HepG2 (cell line): Measurements from ENCODE around the gene DDX24.
A peak's percentile ranks its signal among the peaks of the same experiment; 100 is the strongest.

Experiments
- ATF2 ChIP-seq: sonication (generic); formaldehyde crosslinking; IDR thresholded peaks from 2 replicates; pipeline ENCODE4 v1.4.0; 2020; ENCODE audit warnings: missing genetic modification reagents
- ATF4 ChIP-seq, 2 experiments: fragments of 450-650 bp in 1 of 2; sonication (generic) in 1 of 2; formaldehyde crosslinking; IDR thresholded peaks; 2 replicates each; pipeline versions ENCODE4 v1.5.0 to v1.8.0; 2020 to 2022; ENCODE audit warnings: mild to moderate bottlenecking in 1 of 2, missing genetic modification reagents in 1 of 2
- CEBPZ ChIP-seq: IDR thresholded peaks from 2 replicates; pipeline ENCODE4 v1.6.1; 2012; ENCODE audit warnings: low read length, improper control_type of control experiment
- CREB3 ChIP-seq: sonication (generic); formaldehyde crosslinking; IDR thresholded peaks from 2 replicates; pipeline ENCODE4 v1.5.0; 2020; ENCODE audit warnings: missing genetic modification reagents
- CTCF ChIP-seq: sonication (generic); formaldehyde crosslinking; IDR thresholded peaks from 2 replicates; pipeline ENCODE4 v1.5.0; 2020; ENCODE audit warnings: mild to moderate bottlenecking, missing genetic modification reagents, moderate library complexity
- E2F1 ChIP-seq: sonication (generic); formaldehyde crosslinking; IDR thresholded peaks from 2 replicates; pipeline ENCODE4 v1.5.0; 2020; ENCODE audit warnings: missing genetic modification reagents
- GMEB2 ChIP-seq: IDR thresholded peaks from 2 replicates; pipeline ENCODE4 v1.6.1; 2016; ENCODE audit warnings: missing biosample characterization, missing genetic modification reagents, low read depth
- JUN ChIP-seq: sonication (generic); formaldehyde crosslinking; IDR thresholded peaks from 2 replicates; pipeline ENCODE4 v1.4.0; 2020; ENCODE audit warnings: mild to moderate bottlenecking, missing genetic modification reagents
- NCOR1 ChIP-seq: fragments of 200-600 bp; sonication (generic); IDR thresholded peaks from 2 replicates; pipeline ENCODE4 v1.7.0; 2017; ENCODE audit warnings: antibody characterized with exemption, low read length, borderline replicate concordance
- SP1 ChIP-seq, 2 experiments: fragments of 450-650 bp in 1 of 2; sonication (generic) in 1 of 2; formaldehyde crosslinking in 1 of 2; IDR thresholded peaks; 2 replicates each; pipeline versions ENCODE4 v1.4.0 to v1.6.1; 2016 to 2020; ENCODE audit warnings: missing genetic modification reagents in 1 of 2
- SPEN ChIP-seq: sonication (generic); formaldehyde crosslinking; IDR thresholded peaks from 2 replicates; pipeline ENCODE4 v1.5.1; 2020; ENCODE audit warnings: low read depth, mild to moderate bottlenecking, missing genetic modification reagents
- ZNF414 ChIP-seq: sonication (generic); formaldehyde crosslinking; IDR thresholded peaks from 2 replicates; pipeline ENCODE4 v1.5.0; 2020; ENCODE audit warnings: missing genetic modification reagents
- ZNF430 ChIP-seq: sonication (generic); formaldehyde crosslinking; IDR thresholded peaks from 2 replicates; pipeline ENCODE4 v1.9.0; 2021; ENCODE audit warnings: mild to moderate bottlenecking, missing genetic modification reagents
- ZSCAN5A ChIP-seq: sonication (generic); formaldehyde crosslinking; IDR thresholded peaks from 2 replicates; pipeline ENCODE4 v1.8.0; 2022; ENCODE audit warnings: mild to moderate bottlenecking, missing genetic modification reagents, borderline replicate concordance

GRCh38 chr14:94026173-94026888 lies 54.7 kb downstream of the DDX24 start, which contains the start of gene OTUB2:
- no peak for TF ChIP-seq ZSCAN5A
- no peak for TF ChIP-seq CREB3 (CRISPR knock-in tag)
- TF ChIP-seq SPEN (CRISPR knock-in tag), result no peak
- no peak for TF ChIP-seq SP1 (IDR thresholded peaks at IDR 0.05)
- peak; percentile 93 for TF ChIP-seq SP1 (CRISPR knock-in tag; IDR thresholded peaks at IDR 0.05)
- no peak for TF ChIP-seq GMEB2 (CRISPR knock-in tag)
- no peak for TF ChIP-seq ZNF414 (CRISPR knock-in tag)
- TF ChIP-seq JUN, result no peak
- no peak for TF ChIP-seq CEBPZ
- TF ChIP-seq E2F1, result no peak
- TF ChIP-seq ATF4 (CRISPR knock-in tag; IDR thresholded peaks at IDR 0.05), result no peak
- TF ChIP-seq CTCF, result no peak
- TF ChIP-seq NCOR1, result no peak
- TF ChIP-seq ZNF430 (CRISPR knock-in tag), result no peak
- TF ChIP-seq ATF2 (CRISPR knock-in tag), result no peak
